ENCODE data around the gene SPATC1L.

The SPATC1L gene

DNA sequence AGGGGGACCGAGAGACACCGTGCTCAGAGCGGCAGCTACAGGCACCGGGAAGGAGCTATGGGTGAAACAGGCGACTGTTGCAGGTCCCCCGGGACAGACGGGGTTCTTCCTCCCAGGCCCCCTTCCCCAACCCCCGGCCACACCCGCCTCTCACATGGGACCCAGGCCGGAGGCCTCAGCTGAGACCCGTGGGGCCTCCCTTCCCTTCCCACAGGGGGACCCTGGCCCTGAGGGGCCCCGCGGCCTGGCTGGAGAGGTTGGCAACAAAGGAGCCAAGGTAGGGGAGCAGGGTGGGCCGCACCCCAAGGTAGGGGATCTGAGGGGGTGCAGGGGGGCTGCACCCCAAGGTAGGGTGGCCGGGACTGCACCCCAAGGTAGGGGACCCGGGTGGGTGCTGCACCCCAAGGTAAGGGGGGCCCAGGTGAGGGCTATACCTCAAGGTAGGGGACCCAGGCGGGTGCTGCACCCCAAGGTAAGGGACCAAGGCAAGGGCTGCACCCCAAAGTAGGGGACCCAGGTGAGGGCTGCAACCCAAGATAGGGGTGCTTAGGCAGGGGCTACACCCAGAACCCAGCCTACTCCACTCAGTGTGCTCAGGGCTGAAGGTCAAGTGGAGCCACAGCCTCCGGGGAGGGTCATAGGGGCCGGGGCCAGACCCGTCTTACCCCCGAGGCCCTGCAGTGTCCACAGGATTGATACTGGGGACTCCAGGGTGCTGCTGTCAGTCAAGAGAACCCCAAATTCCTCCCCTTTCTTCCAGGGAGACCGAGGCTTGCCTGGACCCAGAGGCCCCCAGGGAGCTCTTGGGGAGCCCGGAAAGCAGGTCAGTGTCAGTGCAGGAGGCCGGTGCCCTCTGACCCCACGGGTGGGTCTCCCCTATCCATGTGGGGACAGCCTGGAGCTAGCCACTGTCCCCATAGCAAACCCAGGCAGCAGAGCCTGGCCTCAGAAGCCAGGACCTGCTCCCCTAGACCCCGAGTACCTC is 63.7 kb downstream of the SPATC1L start:
- DNase-seq (ENCODE audit: low read depth): no peak

DNA sequence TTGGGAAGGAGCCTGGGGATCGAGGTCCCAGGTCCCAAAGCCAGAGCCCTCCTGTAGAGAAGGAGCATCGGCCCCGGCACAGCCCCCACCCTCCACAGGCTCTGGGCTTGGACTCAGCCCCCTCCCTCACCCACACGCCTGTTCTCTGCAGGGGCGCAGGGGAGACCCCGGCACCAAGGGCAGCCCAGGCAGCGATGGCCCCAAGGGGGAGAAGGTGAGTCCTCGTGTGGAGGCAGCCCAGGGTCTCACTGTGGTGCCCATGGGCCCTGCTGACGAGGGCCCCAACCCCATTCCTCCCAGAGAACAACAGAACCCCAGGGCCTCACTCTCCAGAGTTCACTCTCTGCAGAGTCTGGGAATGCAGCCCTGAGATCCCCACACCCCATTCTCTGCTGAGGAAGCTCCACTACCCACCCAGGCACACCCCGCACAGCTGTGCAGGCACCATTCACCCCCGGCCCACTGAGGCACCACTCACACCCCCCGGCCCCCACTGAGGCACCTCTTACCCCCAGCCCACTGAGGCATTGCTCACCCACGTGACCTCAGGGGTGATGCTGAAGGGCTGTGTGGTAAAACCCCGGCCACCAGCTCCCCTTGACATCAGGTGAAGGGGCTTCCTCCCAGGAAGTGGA is 64.5 kb downstream of the SPATC1L start:
- no peak for DNase-seq (ENCODE audit: low read depth)

- no peak for DNase-seq (ENCODE audit: low read depth)
These were observed 65.1 kb downstream of the SPATC1L start for GRCh38 chr21:46119144-46119636.

- DNase-seq (ENCODE audit: low read depth): no peak
These were observed 65.7 kb downstream of the SPATC1L start for GRCh38 chr21:46118316-46119143.

GRCh38 chr21:46117586-46118315 is 66.5 kb downstream of the SPATC1L start:
- no peak for DNase-seq (ENCODE audit: low read depth)

DNA sequence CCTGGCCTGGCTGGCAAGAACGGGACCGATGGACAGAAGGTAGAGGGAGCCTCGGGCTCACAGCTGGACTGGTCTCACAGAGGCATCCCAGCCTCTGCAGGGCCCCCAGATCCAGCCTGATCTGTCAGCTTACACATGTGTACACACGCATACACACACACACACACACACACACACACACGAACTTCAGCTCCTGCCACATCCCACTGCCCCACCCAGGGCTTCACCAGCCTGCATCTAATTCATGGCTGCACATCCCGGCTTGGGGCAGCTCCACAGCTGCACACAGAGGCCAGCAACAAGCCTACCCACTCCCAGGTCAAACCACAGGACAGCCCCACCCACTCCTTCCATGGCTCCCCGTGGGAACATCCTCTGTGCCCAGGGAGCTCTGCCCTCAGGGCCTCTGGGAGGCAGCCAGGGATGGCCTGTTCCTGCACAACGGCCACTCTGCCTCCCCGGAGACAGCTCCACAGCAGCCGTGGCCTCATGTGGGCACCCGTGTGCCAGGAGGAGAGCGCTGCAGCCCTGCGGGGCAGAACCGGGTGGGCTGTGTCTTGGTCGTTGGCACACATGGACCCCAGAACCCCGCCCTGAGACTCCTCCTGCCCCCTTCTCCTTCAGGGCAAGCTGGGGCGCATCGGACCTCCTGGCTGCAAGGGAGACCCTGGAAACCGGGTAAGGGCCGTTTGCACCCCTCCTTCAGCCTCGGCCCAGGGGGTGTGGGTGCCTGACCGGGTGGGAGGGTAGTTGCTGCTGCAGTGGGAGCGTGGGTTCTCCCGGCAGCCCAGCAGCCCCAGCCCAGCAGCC is 67.3 kb downstream of the SPATC1L start:
- DNase-seq (ENCODE audit: low read depth): no peak

GRCh38 chr21:46116189-46116775 is 68.0 kb downstream of the SPATC1L start:
- no peak for DNase-seq (ENCODE audit: low read depth)

DNA sequence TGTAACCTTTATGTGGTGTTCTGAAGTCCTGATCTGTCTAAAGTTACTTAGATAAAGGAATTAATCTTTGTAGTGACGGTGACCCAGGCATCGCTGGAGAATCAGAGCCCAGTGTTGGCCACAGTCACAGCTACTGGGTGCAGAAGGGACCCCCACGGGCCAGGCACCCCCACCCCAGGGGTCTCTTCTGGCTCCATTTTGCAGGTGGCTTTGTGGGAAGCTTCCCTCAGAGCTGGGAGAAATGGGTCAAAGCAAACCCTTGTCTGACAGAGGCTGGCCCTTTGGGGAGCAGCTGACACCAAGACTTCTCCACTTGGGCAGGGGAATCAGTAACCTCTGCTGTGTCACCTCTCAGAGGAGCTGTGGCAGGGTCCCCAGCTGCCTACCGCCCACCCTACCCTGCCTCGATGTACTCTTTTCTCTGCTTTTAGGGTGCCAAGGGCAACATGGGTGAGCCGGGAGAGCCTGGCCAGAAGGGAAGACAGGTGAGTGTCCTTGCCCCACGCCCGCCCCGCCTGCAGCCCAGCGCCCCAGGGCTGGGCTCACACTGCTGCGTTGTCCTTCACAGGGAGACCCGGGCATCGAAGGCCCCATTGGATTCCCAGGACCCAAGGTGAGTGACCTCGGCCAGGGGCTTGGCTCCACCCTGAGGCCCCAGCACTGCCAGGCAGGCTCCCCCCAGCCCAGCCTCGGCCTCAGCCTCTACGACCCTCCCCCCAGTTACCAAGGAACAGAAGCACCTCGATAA is 68.6 kb downstream of the SPATC1L start:
- DNase-seq (ENCODE audit: low read depth): no peak

DNA sequence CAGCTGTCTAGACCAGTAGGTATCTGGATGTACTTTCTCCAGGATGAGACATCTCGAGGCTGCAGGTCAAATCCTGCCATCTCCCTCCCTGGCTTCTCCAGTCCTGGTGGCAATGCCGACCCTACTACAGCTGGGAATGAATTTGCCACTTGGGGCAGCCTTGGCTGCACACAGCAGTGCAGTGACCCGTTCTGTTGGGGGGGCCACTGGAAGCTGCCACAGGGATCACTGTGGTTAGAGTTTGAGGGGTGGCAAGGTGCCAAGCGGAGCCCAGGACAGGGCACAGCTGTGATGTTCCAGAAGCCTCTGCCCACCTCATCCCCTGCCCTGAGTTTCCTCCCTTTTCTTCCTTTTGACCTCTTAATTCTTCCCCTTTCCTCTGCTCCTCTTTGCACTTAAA is 69.3 kb downstream of the SPATC1L start:
- no peak for DNase-seq (ENCODE audit: low read depth)

DNA sequence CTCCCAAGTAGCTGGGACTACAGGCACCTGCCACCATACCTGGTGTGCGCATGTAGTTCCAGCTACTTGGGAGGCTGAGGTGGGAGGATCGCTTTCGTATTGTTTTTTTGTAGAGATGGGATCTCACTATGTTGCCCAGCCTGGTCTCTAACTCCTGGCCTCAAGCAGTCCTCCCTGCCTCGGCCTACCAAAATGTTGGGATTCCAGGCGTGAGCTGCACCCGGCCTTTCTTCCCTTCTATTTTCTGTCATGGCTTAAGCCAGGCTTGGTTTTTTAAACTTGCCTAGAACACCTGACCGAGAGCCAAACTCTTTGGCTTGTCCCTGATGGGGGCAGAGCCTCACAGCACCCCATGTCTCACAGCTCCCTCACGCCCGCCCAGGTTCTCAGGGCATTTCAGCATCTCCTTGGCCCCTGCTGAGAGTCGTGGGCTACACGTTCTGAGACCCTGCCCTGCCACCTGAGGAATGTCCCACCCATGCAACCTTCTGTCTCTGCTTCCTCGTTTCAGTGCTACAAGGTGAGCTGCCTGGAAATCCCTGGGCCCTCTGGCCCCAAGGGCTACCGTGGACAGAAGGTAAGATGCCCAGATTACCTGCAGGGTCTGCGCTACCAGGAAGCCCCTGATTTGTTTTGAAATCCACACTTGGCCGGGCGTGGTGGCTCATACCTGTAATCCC is 70.6 kb downstream of the SPATC1L start:
- DNase-seq (ENCODE audit: low read depth): no peak

DNA sequence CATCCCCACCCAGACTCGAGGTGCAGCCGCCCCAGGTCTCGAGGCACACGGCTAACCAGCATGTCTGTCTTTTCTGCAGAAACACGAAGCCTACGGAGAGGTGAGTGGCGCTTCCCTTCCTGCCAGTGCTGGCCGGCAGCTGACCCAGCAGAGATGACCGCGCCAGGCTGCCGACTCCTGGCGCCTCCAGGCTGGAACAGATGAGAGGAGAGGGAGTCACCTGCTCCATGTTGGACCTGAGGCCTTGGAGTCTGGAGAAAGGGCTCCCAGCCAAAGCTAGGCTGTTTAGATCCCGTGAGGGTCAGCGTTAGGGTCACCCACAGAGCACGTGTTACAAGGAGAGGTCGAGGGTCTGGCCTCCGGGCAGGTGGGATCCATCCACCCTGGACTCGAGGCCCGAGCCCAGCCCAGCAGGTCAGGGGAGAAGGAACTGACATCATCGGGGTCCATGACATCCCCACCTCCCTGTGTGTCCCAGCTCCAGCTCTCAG is 71.5 kb downstream of the SPATC1L start:
- no peak for DNase-seq (ENCODE audit: low read depth)

DNA sequence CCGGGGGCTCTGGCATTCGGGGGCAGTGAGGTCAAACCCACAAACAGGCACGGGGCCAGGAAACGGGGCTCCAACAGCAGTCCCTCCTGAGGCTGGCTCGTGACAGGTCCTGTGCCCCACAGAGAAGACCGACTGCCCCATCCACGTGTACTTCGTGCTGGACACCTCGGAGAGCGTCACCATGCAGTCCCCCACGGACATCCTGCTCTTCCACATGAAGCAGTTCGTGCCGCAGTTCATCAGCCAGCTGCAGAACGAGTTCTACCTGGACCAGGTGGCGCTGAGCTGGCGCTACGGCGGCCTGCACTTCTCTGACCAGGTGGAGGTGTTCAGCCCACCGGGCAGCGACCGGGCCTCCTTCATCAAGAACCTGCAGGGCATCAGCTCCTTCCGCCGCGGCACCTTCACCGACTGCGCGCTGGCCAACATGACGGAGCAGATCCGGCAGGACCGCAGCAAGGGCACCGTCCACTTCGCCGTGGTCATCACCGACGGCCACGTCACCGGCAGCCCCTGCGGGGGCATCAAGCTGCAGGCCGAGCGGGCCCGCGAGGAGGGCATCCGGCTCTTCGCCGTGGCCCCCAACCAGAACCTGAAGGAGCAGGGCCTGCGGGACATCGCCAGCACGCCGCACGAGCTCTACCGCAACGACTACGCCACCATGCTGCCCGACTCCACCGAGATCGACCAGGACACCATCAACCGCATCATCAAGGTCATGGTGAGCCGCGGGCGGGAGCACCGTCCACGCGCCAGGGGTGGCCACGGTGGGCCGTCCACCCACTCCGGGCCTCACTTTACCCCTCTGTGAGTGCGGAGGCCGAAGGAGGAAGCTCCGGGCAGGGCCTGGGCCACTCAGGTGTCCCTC is 72.2 kb downstream of the SPATC1L start:
- DNase-seq (ENCODE audit: low read depth): no peak

DNA sequence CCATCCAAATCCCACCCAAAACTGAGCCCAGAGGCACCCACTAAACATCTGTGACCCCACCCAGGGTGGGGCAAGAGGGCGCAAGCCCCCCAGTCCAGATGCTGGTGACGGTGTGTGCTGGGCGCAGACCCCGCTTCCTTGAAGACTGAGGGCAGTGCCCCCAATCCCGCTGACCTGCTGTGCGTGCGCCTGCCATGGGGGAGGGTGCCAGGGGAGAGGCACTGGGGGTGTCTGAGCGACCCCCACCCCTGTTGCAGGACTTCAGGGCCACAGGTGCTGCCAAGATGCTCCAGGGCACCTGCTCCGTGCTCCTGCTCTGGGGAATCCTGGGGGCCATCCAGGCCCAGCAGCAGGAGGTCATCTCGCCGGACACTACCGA is 73.1 kb downstream of the SPATC1L start:
- no peak for DNase-seq (ENCODE audit: low read depth)
